ENCODE results near the gene ACRV1. TPM values are rescaled to one million over a fixed set of nuclear protein-coding genes. Genes with fewer than 3 reads are reported as not detected.

The ACRV1 gene
- total RNA-seq, 6 donors from 2014 or later = not detected

- TF ChIP-seq POLR2AphosphoS5 (IDR thresholded peaks at IDR 0.05) (no peak), EP300 (IDR thresholded peaks at IDR 0.05) (no peak), POLR2A (IDR thresholded peaks at IDR 0.05) (no peak)
- TF ChIP-seq, protein P1, sequence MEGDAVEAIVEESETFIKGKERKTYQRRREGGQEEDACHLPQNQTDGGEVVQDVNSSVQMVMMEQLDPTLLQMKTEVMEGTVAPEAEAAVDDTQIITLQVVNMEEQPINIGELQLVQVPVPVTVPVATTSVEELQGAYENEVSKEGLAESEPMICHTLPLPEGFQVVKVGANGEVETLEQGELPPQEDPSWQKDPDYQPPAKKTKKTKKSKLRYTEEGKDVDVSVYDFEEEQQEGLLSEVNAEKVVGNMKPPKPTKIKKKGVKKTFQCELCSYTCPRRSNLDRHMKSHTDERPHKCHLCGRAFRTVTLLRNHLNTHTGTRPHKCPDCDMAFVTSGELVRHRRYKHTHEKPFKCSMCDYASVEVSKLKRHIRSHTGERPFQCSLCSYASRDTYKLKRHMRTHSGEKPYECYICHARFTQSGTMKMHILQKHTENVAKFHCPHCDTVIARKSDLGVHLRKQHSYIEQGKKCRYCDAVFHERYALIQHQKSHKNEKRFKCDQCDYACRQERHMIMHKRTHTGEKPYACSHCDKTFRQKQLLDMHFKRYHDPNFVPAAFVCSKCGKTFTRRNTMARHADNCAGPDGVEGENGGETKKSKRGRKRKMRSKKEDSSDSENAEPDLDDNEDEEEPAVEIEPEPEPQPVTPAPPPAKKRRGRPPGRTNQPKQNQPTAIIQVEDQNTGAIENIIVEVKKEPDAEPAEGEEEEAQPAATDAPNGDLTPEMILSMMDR (IDR thresholded peaks at IDR 0.05) = no peak
- DNase-seq (no peak), ATAC-seq (ENCODE audit: low FRiP score in 2 of 2) (no peak)
- no peak overlapping the region for H3K4me3 ChIP-seq
- H3K27ac ChIP-seq = no peak overlapping the region
- no peaks in the 10 kb centered on the region for H3K36me3 ChIP-seq
- no peaks in the 10 kb centered on the region for H3K27me3 ChIP-seq
- H3K9me3 ChIP-seq = no peaks in the 10 kb centered on the region
- 48 to 57% methylated on average over 6 of the region's 6 CpGs for WGBS, 2 donors
- no peaks in the 10 kb centered on the region for H3K4me1 ChIP-seq
Measured at GRCh38 chr11:125701858-125702621, 21.4 kb upstream of the ACRV1 start.

- no peaks in the 10 kb centered on the region for H3K9me3 ChIP-seq
- no peak overlapping the region for H3K4me3 ChIP-seq
- no peaks in the 10 kb centered on the region for H3K27me3 ChIP-seq
- DNase-seq = no peak
- no peak overlapping the region for H3K27ac ChIP-seq
- ATAC-seq (ENCODE audit: low FRiP score in 2 of 2) = no peak
- no peaks in the 10 kb centered on the region for H3K36me3 ChIP-seq
- no peak for TF ChIP-seq POLR2A (IDR thresholded peaks at IDR 0.05)
- no peak for TF ChIP-seq POLR2AphosphoS5 (IDR thresholded peaks at IDR 0.05)
- TF ChIP-seq EP300 (IDR thresholded peaks at IDR 0.05) = no peak
- TF ChIP-seq, protein P1 (IDR thresholded peaks at IDR 0.05) = no peak
- no peaks in the 10 kb centered on the region for H3K4me1 ChIP-seq
- 80 to 81% methylated on average over 6 of the region's 6 CpGs for WGBS, 2 donors
Measured at GRCh38 chr11:125701018-125701610, 20.5 kb upstream of the ACRV1 start.

DNA sequence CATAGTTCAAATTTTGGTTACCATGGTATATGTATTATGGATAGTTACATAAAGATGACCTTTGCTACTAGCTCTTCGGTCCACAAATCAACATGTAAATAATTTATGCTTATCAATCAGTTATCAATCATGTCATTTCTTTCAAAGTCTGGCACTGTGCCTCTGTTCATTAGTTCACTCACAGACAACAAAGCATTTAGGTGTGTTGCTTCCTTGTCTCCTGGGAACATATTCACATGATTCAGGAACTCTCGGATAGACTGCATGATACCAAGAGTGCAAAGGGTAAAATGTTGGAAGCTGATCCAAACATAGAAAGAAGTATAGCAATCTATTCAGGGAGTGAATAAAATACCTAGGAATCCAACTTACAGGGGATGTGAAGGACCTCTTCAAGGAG lies 14.3 kb upstream of the ACRV1 start:
- ATAC-seq (ENCODE audit: low FRiP score in 2 of 2) = no peak
- DNase-seq = no peak
- no peak for TF ChIP-seq POLR2AphosphoS5 (IDR thresholded peaks at IDR 0.05)
- TF ChIP-seq POLR2A (IDR thresholded peaks at IDR 0.05) = no peak
- TF ChIP-seq, protein P1 (IDR thresholded peaks at IDR 0.05) = no peak
- TF ChIP-seq EP300 (IDR thresholded peaks at IDR 0.05) = no peak

DNA sequence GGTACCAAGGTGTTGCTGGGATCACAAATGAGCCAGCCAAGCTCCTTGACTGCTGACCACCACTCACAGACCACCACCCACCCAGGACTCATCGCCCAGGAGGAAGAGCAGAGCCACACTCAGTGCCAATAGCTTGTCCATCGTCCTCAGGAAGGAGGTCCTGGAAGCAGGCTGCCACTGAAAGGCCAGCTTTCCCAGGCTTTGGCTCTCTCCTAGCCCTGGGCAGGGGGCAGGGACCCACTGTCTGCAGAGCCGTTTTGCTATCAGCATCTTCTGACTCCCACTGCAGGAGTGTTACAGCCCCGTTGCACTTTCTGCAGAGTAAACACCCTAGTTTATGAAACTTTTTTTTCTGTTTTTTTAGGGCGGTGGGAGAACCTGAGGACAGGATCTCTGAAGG lies 12.2 kb upstream of the ACRV1 start:
- H3K4me1 ChIP-seq = no peaks in the 10 kb centered on the region
- TF ChIP-seq POLR2A (IDR thresholded peaks at IDR 0.05) (no peak), EP300 (IDR thresholded peaks at IDR 0.05) (no peak), POLR2AphosphoS5 (IDR thresholded peaks at IDR 0.05) (no peak)
- TF ChIP-seq, protein P1 (IDR thresholded peaks at IDR 0.05) = no peak
- no peak overlapping the region for H3K27ac ChIP-seq
- H3K36me3 ChIP-seq = no peaks in the 10 kb centered on the region
- H3K9me3 ChIP-seq = no peaks in the 10 kb centered on the region
- 75 to 80% methylated on average over 5 of the region's 5 CpGs for WGBS, 2 donors
- no peak overlapping the region for H3K4me3 ChIP-seq
- ATAC-seq (ENCODE audit: low FRiP score in 2 of 2) (no peak), DNase-seq (no peak)
- H3K27me3 ChIP-seq = no peaks in the 10 kb centered on the region

More for the DNA sequence above, 14.3 kb upstream of the ACRV1 start:
- Histone ChIP-seq H3K4me3 (no peak overlapping the region), H3K9me3 (no peaks in the 10 kb centered on the region), H3K36me3 (no peaks in the 10 kb centered on the region), H3K27me3 (no peaks in the 10 kb centered on the region), H3K27ac (no peak overlapping the region), H3K4me1 (no peaks in the 10 kb centered on the region)
- 68 to 84% methylated on average over 2 of the region's 2 CpGs for WGBS, 2 donors

Data from upper lobe of left lung (tissue), 6 donors.